Effector CD4-positive, alpha-beta T cell (primary cell): ENCODE data around the gene RDH13.
"Not testable (repeated sequence)": the region's sequence is repeated elsewhere in the genome, so short reads cannot be mapped to it uniquely, and the experiment has no call there.

Experiments
- DNase-seq: peaks from one replicate; pipeline ENCODE4 v3.0.0-alpha.2; 2020

RDH13 gene

GRCh38 chr19:55042688-55043087 is 20.3 kb downstream of the RDH13 start:
- no peak for DNase-seq

GRCh38 chr19:55042344-55042678 is 20.6 kb downstream of the RDH13 start:
- DNase-seq, result no peak

GRCh38 chr19:55041627-55042343 is 21.2 kb downstream of the RDH13 start:
- no peak for DNase-seq

GRCh38 chr19:55041244-55041626 is 21.7 kb downstream of the RDH13 start:
- no peak for DNase-seq

DNA sequence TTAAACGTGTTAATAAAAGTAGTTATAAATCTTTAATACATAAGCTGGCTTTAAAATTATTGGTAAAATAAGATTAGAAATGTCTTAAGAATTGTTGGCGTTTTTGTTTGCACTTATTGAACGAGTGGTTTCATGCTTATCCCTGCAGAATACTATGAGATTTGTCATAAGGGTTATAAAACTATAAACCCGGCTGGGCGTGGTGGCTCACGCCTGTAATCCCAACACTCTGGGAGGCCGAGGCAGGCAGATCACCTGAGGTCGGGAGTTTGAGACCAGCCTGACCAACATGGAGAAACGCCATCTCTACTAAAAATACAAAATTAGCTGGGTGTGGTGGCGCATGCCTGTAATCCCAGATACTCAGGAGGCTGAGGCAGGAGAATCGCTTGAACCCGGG is 22.3 kb downstream of the RDH13 start:
- not testable (repeated sequence) for DNase-seq

- not testable (repeated sequence) for DNase-seq
These were observed 25.3 kb downstream of the RDH13 start for GRCh38 chr19:55037603-55038002.

- DNase-seq, result no peak
These were observed 26.9 kb downstream of the RDH13 start for GRCh38 chr19:55036058-55036457.

GRCh38 chr19:55034751-55035150 is 28.2 kb downstream of the RDH13 start:
- no peak for DNase-seq

GRCh38 chr19:55032976-55033643 is 29.8 kb downstream of the RDH13 start:
- not testable (repeated sequence) for DNase-seq

DNA sequence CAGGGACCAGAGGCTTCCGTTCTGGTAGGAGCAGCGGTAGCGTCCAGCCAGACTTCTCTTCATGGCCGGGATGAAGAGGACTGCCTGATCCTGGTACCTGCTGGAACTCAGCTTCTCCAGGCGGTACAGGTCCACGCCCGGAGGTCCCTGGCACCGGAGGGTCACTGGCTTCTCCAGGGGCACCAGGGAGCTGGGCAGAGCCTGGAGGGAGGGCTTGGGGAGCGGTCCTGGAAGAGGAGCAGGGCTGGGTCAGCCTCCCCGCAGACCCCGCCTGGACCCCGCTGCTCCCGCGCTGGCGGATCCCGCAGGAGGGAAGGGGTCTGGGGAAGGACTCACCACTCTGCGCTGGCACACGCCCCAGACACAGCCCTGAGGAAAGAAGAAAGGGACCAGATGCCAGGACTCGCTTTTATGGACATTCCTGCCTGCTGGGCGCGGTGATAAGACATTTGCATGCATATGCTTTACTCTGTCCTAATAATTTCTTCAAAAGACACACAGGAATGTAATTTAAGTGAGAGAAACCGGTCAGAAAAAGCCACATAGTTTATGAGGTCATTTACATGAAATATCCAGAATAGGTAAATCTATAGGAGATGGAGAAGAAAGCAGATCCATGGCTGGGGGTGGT is 30.7 kb downstream of the RDH13 start:
- DNase-seq, result no peak

GRCh38 chr19:55031178-55031577 is 31.8 kb downstream of the RDH13 start:
- DNase-seq, result no peak

- DNase-seq, result no peak
These were observed 34.2 kb downstream of the RDH13 start for GRCh38 chr19:55028757-55029156.

GRCh38 chr19:55027472-55028337 is 35.2 kb downstream of the RDH13 start:
- DNase-seq, result no peak

DNA sequence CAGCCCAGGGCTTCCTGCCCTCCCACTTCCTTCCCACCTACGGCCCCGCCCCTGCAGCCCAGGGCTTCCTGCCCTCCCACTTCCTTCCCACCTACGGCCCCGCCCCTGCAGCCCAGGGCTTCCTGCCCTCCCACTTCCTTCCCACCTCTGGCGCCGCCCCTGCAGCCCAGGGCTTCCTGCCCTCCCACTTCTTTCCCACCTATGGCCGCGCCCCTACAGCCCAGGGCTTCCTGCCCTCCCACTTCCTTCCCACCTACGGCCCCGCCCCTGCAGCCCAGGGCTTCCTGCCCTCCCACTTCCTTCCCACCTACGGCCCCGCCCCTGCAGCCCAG is 35.8 kb downstream of the RDH13 start:
- DNase-seq, result not testable (repeated sequence)

- no peak for DNase-seq
These were observed 38.8 kb downstream of the RDH13 start for GRCh38 chr19:55024111-55024510.

DNA sequence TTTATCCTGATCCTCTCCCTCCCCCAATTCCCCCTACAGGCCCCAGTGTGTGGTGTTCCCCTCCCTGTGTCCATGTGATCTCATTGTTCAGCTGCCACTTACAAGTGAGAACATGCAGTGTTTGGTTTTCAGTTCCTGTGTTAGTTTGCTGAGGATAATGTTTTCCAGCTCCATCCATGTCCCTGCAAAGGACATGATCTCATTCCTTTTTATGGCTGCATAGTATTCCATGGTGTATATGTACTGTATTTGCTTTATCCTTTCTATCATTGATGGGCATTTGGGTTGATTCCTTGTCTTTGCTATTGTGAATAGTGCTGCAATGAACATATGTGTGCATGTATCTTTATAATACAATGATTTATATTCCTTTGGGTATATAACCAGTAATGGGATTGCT is 42.6 kb downstream of the RDH13 start:
- not testable (repeated sequence) for DNase-seq

- DNase-seq, result no peak
These were observed 44.3 kb downstream of the RDH13 start for GRCh38 chr19:55018633-55019032.

- DNase-seq, result no peak
These were observed 44.7 kb downstream of the RDH13 start for GRCh38 chr19:55018216-55018615.

DNA sequence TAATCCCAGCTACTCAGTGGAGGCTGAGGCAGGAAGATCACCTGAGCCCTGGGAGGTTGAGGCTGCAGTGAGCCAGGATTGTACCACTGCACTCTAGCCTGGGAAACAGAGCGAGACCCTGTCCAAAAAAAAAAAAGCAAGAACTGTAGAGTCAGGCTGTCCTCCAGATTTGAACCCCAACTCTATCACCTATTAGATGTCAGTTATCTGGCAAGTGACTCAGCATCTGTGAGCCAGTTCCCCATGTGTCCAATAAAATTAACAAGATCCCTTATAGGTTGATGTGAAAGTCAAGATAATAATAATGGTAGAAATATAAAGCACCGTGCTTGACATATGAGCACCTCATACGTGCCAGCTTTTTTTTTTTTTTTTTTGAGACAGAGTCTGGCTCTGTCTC is 46.9 kb downstream of the RDH13 start:
- DNase-seq, result no peak

DNA sequence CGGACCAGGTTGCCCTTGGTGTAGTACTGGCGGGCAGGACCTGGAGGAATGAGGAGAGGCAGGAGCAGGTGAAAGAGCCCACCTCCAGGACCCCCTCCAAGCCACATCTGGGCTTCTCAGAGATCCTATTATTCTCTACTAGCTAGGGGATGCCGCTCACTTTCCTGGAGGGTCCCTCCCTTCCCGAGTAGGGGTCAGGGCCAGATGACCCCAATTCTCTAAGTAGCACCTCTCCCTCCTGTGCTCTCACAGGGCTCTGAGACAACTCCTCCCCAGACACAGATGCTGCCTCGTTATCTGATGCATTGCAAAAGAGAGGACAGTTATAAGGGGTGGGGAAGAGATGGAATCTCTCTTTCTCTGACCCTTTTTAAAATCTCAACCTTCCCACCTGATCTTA is 47.8 kb downstream of the RDH13 start:
- DNase-seq, result no peak

- no peak for DNase-seq
These were observed 48.2 kb downstream of the RDH13 start for GRCh38 chr19:55014714-55015113.

DNA sequence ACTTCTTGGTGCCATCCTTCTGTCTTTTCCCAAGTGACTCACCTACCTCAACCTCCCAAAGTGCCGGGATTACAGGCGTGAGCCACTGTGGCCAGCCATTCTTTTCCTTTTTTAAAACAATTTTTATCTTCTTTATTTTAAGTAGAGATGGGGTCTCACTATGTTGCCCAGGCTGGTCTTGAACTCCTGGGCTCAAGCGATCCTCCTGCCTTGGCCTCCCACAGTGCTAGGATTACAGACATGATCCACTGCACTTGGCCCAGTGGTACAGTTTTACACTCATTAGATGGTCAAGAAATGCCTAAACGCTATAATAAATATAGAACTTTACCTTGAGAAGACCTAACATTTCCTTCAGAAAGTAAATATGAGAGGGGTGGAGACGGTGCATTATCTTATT is 49.4 kb downstream of the RDH13 start:
- DNase-seq, result no peak

DNA sequence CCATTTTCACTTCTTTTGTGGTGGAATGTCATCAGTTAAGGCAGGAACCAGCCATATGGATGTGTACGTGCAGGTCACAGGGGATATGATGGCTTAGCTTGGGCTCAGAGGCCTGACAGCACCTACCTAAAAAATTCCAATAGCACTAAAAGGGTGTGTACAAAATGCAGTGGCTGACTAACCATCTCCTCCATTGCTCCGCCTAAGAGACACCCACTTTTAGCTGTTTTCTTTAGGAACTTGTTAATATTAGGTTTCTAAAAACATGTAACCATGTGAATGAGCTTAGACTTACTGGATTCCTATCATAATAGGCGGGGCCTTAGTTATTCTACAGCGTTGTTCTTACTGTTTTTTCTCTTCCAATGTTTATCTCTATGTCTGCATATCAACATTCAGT is 50.6 kb downstream of the RDH13 start:
- no peak for DNase-seq
